SK-N-MC (cell line): ENCODE data around the gene C6orf136.

Source experiments
- EZH2 ChIP-seq: fragments of 200-600 bp; sonication (generic); IDR thresholded peaks from one replicate; pipeline ENCODE4 v1.6.1; 2017; ENCODE audit warnings: antibody characterized with exemption
- FOXP2 ChIP-seq: optimal IDR thresholded peaks from 2 replicates; pipeline ENCODE3; 2011; ENCODE audit warnings: mild to moderate bottlenecking, moderate library complexity; ENCODE audit not compliant: insufficient read depth; ENCODE audit errors: extremely low read length, control extremely low read depth
- POLR2AphosphoS5 ChIP-seq: IDR thresholded peaks from 2 replicates; pipeline ENCODE4 v1.6.1; 2012; ENCODE audit warnings: mild to moderate bottlenecking, low read depth, low read length, borderline replicate concordance

GRCh38 chr6:30619561-30619960, 27.4 kb upstream of the C6orf136 start:
- TF ChIP-seq EZH2 (no peak), POLR2AphosphoS5 (no peak), FOXP2 (no peak)
